Measurements from ENCODE around the gene ELP2.
A peak's percentile ranks its signal among the peaks of the same experiment; 100 is the strongest.

Gene ELP2

DNA sequence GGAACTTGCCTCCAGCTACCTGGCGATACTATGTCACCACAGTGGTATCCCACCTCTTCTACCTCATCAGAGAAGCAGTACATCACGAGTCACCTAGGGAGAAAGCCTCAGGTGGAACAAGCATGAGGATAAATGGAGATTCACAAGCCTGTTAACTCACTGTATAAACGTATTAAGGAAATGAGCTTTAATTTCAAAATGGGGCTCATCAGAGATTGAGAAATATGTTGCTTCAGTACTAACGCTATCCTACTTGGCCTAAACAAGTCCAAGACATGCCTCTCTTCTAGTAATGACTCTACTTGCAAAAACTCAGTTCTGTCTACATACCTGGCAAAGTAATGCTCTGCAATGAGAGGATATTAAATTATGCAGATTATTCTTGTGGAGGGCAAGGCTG is 4.9 kb upstream of the ELP2 start:
- DNase-seq: no peak

DNA sequence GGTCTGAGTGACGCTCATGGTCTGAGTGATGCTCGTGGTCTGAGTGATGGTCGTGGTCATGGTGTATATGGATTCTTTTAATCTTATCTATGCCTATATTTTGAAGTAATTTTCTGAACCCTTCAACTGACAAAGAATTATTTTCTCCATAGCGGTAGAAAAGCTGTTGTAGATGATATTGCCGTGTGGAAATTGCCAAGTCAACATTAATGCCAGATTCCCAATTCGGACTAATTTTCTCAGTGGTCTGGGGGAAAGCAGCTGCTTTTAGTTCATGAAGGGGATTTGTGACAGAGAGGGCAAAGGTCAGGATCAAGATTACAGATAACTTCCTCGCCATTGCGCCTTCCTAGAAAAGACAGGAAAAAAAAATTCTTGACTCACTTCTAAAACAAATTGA is 3.0 kb upstream of the ELP2 start:
- no peak for DNase-seq

DNA sequence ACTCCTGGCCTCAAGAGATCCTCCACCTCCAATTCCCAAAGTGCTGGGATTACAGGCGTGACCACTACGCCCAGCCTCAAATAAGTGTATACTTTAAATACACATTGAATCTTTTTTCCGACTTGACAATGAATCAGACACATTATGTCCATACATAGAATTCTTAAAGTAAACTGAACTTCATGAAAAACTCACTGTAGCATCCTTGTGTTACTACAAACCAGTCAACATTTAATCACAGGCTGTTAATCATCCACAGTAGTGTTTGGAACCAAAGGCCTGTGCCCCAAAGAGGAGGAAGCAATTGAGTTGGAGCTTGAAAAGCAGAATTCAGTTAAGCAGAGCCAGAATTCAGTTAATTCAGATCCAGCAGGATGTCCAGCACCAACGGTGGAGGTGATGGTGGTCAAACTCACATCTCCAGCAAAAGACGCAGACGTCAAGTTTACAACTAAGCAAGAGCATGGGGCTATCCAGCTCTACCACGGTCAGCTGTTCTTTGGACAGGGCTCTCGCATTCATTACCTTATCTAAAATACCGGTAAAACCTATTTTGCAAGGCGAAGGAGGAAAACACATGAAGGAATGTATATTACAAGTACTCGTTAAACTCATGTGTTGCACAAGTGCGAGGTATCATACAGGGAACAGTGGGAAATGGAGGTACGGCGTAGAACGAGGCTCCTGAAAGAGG is 1.7 kb upstream of the ELP2 start:
- DNase-seq: no peak

DNA sequence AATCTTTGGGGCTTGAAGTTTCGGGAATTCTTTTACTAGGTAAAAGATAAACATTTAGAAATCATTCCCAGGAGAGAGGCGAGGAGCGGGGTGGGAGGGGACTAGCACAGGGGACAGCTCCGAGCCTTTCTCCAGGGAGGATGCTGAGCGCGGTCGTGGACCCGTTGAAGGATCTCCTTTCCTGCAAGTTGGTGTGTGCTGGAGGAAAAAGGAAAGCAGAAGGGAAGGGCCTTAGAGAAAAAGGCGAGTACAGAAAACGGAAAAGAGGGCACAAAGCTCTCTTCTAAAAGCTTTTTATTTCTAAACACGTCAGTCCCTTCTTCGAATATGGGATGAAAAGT is 1.2 kb upstream of the ELP2 start:
- DNase-seq: peak; percentile 30

DNA sequence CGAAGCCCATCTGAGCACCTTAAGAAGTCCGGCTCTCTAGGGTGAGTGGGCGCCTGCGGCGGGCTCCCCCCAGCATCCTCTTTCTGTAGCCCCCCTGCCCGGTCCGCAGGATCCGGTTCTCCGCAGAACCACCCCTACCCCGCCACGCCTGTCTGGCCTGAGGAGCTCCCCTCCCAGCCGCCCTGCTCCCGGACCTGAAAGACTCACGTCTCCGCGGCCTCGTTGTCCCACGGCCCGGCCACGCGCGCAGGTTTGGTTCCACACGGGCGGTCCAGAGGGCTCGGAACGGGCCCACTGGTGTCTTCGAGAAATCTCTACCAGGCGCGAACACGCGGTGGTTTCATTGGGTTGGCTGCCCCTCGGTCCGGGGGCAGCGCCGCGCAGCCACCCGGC is 796 bp upstream of the ELP2 start:
- no peak for DNase-seq

DNA sequence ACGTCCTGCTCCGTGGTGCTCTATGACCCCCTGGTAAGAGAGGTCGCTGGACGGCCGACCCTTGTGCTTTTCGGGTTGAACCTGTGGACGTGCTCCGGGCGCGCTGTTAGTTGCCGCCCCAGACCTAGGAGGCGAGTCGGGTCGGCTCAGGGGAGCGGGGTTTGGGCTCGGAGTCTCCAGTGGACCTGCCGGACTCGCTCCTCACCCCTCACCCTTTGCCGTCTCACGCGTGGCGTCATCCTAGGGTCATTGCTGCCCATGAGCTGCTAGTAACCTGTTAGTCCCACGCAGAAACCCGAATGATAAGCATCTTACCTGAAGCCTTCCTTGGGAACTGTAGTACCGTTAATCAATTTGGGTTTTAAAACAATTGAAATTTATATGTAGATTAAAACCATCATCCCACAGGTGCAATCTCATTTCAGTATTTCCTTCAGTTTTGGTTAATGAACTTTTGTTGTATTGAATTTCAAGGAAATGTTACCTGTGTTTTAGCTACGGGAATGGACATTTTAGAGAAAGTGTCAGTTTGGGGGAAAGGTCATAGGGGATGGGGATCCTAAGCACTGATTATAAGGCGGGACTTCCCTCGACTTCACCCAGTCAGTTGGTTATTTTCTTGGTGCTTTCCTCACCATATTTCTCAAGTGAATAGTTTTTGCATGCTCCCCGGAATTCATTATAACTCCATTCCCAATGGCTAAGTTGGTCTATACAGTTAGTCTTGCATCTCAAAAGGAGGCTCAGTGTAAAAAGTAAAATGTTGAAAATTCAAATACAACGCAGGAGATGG is 536 bp downstream of the ELP2 start:
- no peak for DNase-seq

DNA sequence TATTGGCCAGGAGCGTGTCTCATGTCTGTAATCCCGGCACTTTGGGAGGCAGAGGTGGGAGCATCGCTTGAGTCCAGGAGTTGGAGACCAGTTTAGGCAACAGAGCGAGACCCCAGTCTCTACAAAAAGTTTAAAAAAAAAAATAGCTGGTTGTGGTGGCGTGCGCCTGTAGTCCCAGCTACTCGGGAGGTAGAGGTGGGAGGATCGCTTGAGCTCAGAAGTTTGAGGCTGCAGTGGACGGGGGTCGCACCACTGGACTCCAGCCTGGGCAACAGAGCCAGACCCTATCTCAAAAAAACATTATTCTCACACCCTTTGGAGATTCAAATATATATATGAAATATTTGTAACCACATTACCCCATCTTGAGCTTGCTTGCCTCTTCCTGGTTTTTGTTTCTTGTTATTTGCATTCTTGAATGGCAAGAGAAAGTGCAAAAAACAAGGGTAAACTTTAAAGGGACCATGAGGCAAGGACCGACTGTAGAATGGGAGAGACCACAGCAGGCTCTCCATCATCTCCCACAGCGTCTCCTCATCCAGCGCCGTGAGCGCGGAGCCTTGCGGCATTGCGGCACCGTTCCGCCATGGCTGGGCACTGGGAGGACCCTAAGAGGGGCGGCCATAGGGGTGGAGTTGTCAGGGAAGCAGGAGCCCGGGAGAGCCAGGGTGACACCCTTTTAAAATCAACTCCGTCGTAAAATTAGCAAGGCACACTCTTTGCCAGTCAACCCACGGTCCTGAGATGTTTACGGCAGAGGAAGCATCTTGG is 1.4 kb downstream of the ELP2 start:
- DNase-seq: no peak

DNA sequence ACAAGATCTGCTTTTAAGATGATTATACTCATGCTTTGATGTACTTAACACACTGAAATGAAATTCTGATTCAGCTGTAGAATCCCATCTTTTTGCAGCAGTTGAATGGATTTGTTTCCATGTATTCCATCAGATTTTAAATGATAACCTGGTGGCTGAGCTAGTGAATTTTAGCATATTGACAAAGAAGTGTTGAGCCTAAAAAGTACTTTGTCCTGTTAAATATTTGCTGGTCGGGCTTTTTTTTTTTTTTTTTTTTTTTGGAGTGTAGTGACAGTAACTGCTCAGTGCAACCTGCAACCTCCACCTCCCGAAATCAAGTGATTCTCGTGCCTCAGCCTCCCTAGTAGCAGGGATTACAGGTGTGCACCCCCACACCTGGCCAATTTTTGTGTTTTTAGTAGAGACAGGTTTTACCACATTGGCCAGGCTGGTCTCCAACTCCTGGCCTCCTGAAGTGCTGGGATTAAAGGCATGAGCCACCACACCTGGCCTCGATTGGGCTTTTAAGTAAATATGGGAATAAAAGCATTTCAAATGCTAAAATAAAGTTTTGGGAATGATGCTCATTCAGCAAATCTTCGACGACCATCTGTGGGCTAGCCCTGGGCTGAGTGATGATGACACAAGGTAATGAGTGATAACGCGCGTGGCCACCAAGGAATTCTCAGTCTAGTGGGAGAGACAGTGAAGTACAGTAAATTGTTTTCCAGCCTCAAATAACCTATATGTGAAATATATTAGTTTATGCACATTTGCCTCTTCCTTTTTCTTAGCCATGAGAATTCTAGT is 2.2 kb downstream of the ELP2 start:
- no peak for DNase-seq

DNA sequence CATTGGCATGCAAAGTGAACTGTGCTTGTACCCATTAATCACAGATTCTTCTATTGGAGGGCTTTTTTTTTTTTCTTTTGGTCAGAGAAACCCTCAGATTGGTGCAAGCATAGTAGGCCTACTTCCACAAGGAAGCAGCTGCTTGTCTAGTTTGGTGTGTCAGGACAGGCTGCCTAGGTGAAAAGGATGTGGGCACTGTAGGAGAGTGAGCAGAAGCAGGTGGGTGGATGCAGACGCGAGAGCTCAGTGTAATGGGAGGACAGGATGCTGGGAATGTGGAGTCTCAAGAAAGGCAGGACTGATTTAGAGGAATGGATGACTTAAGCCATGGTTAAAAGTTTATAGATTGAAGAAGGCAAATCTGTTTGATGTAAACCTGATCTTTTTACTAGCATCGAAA is 3.1 kb downstream of the ELP2 start:
- no peak for DNase-seq

DNA sequence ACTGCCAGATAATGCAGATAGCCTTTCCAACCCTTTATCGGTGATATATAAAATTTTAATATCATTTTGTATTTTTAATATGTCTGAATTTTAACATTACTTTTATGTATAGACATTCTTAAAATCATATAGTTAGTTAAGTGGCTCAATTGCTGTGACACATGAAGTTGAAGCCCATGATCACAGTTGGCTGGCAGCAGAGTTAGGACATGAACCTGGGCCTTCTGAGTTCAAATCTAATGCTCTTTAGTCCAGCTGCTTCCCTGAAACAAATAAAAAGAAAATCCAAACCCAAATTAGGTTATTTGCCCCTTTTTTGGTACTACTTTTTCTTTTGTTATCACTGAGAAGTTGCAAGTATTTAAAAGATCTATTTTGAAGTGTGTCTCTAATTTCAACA is 5.6 kb downstream of the ELP2 start:
- DNase-seq: no peak

DNA sequence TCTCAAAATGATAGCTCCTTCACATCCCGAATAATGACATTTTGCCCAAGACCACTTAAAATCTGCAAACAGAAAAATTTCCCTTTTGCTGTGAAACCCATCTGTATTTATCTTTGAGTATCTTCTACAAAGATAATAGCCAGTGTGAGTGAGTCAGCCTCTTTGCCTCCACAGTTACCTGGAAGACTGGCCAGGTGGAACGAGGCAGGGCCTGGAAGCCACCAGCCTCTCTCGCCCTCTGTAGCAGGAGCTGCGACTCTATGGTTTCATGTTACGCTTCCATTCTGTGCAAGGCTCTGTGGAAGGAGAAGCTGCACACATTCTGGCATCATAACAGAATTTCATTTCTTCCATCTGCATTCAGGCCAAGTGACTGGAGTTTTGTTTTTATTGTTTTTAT is 9.5 kb downstream of the ELP2 start:
- DNase-seq: no peak

DNA sequence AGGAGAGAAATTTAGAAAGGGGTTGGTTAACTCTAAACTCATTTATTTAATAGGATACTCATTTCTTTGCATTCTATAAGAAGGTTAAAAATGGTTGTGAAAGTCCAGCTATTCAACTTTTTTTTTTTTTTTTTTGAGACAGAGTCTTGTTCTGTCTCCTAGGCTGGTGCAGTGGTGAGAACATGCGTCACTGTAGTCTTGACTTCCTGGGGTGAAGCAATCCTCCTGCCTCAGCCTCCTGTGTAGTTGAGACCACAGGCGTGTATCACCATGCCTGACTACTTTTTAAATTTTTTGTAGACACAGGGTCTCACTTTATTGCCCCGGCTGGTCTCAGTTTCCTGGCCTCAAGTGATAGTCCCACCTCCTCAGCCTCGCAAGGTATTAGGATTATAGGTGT is 11.9 kb downstream of the ELP2 start:
- DNase-seq: no peak

DNA sequence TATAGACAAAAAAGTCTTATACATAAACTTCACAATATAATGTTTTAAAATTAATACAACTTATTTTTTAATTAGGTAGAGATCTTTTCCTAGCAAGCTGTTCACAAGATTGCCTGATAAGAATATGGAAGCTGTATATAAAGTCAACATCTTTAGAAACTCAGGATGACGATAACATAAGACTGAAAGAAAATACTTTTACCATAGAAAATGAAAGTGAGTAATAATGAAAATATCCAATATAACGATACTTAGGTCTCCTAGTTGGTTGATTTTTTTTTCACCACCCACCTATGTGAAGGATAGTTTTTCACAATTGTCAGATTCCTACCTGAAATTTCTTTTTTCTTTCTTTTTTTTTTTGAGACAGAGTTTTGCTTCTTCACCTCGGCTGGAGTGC is 13.1 kb downstream of the ELP2 start:
- no peak for DNase-seq

DNA sequence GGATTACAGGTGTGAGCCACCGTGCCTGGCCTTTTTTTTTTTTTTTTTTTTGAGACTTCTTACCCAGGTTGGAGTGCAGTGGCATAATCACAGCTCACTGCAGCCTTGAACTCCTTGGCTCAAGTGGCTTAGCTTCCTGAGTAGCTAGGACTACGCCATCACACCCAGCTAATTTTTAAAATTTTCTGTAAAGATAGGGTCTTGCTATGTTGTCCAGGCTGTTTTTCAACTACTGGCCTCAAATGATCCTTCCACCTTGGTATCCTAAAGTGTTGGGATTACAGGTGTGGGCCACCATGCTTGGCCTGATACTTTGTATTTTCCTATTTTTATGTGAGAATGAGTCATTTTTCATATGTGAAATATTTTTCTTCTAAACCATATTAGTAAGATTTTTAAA is 13.7 kb downstream of the ELP2 start:
- DNase-seq: no peak

DNA sequence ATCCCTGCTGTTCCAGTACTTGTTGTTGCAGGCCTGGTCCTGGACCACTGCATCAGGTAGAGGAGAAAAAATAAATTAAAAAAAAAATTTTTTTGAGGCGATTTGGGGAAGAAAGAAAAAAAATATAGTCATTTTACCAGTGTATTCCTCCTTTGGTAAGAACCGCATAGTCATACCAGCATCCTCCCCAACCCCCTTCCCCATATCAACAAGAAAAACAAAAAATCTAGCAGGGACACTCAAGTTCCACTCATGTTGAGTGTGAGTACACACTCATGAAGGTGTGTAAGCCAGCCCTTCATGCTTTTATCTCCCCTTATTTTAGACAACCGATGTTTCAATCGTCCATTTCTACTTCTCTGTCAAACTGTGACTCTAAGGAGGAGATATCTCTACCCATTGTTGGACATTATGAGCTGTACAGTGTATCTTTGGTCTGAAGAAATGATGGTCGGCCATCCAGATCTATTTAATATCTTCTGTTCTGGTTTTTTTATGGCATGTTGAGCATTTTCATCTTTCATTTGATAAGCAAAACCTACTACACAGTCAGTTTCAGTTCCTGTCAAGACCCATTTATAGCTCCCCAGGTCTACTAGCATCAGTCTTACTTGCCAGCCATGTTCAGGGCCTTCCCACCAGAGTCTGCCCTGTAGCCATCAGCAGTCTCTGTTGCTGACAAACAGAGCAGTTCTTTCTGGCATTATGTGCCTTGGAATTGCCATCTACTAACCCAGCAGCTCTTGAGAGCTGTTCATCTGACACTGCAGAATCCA is 20.0 kb downstream of the ELP2 start:
- no peak for DNase-seq

DNA sequence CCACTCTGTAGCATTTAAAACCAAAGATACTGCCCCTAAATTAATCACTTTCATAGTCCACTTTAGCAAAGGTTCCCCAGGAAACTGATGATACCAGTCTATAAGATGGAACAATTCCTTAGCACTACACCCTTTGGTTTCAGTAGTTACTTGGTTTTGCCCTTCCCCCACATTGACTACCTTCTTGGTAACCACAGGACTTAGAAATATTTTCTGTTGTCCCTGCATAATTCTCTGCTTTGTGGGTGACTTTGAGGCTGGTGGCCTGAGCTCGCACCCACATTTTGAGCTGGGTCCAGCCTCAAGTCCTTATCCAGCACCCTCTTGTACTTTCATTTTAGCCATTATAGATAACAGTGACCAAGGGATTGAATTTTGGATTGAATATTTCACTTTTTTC is 23.1 kb downstream of the ELP2 start:
- DNase-seq: no peak

DNA sequence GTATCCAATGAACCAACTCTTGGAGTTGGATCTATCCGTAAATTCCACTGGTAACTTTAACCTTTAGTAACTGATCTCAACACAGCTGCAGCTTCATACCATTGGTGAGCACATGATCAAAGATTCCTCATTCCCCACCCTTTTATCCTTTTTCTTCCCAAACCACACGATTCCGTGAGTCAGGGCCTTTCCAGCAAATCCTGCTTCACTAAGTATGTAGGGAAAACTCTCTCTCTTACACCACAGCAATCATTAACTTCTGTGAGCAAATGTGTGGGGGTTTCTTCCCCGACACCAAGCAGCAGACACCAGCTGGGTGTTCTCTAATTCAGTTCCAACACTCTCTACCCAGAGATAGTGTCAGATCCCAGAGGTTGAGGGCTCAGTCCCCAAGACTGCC is 23.5 kb downstream of the ELP2 start:
- DNase-seq: no peak

DNA sequence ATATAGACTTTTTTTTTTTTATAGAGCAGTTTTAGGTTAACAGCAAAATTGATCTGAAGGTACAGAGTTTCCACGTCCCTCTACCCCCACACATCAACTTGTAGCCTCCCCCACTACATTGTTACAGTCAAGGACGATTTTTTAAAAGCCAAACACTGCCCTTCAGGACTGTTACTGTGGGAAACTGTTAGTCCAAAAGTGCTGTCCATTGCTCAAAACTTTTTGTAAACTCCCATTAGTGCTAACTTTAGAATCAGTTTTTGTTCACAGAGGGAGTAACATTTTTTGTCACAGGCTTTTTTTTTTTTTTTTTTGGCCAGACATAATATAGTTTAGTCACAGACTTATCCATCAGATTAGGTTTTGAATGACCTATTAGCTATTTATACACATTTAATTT is 24.1 kb downstream of the ELP2 start:
- no peak for DNase-seq

DNA sequence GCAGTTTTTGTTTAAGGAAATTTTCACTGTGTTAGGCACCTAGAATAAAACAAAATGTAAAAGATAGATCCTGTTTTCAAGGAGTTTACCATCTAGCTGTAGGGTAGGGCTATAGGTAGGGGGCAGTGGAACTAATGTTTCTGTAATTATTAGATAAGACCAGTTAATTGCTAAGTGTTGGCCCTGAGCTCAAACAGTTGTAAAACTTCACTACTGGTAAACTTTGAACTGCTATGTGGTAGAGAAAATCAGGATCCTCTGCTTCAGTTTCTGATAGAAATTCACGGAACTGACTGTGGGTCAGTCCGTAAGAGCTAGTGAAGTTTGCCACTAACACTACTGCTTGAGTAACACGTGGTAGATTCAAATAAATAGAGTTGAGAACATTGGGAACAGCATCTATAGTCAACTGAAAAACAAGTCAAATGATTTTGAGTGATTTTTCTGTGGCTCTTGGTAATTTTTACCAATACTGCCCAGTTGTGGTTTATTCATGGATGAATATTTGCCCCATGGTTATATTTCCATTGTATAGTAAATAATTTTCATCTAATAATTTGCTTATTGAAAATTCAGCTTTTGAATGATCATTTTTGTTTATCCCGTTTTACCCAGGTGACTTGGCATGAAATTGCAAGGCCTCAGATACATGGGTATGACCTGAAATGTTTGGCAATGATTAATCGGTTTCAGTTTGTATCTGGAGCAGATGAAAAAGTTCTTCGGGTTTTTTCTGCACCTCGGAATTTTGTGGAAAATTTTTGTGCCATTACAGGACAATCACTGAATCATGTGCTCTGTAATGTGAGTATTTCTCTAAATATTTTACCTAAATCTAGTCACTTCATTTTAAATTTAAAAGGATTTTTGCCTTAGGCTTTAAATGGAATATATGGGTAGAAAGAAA is 26.4 kb downstream of the ELP2 start:
- no peak for DNase-seq

DNA sequence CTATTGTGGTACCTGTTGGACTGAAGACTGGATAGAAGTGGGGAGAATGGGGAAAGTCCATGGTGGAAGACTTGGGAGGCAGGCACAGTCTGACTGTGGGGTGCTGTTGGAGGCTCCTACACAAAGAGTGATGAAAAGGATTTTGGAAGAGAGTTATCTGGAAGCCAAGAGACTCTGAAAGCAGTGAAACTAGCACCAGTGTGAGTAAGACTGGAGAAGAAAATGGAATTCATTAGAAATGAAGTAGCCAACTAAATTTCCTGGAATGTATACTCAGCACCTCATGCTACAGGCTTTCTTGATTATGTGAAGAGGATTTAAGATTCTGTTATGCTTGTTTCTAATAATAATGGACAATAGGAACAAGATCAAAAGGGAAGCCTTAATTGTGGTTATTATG is 27.7 kb downstream of the ELP2 start:
- DNase-seq: no peak

DNA sequence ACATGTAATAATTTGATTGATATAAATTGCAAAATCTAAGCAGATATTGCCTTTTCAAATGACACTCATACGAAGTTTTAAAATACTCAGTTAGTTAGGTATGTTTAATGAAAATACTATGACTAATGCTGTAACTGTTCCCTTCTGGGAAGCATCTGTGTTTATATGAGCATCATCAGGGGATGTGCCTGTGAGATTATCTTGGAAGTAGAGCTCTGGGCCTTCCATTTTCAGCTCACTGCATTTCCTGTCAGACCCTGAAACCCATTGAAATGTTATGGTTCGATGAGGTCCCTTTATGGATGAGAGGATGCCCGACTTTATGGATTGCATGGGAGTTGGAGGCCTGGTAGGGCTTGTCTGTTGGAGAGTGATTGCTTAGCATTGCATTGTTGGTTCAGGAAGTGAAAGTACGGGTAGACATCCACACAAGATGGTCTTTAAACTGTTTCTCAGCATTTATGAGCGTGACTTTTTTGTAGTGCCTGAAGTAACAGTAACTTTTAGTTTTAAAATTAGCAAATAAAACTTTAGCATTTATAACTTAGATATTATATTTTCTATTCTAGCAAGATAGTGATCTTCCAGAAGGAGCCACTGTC is 28.7 kb downstream of the ELP2 start:
- DNase-seq: no peak

All from right hindlimb (tissue), 1 donor.